Chondrocyte (in vitro differentiated cells): Measurements from ENCODE around the gene REM2. TPM values are rescaled to one million over a fixed set of nuclear protein-coding genes. Genes with fewer than 3 reads are reported as not detected.

Source experiments
- DNase-seq: peaks from one replicate; pipeline ENCODE4 v3.0.0; 2021; ENCODE audit warnings: mixed read lengths, low spot score
- H3K27ac Mint-ChIP-seq: one replicate; pipeline ENCODE4 v1.8.0; 2021; ENCODE audit warnings: mild to moderate bottlenecking, moderate library complexity, mixed read lengths; ENCODE audit not compliant: unreplicated experiment
- H3K27me3 Mint-ChIP-seq: 2 replicates; pipeline ENCODE4 v1.8.0; 2021; ENCODE audit warnings: low read depth, mixed read lengths
- H3K36me3 Mint-ChIP-seq: 2 replicates; pipeline ENCODE4 v1.8.0; 2021; ENCODE audit warnings: low read depth, mixed read lengths
- H3K4me1 Mint-ChIP-seq: 2 replicates; pipeline ENCODE4 v1.8.0; 2021; ENCODE audit warnings: low read depth, mild to moderate bottlenecking, mixed read lengths
- H3K4me3 Mint-ChIP-seq: one replicate; pipeline ENCODE4 v1.8.0; 2021; ENCODE audit warnings: mild to moderate bottlenecking, moderate library complexity, mixed read lengths; ENCODE audit not compliant: unreplicated experiment
- H3K9me3 Mint-ChIP-seq: 2 replicates; pipeline ENCODE4 v1.8.0; 2021; ENCODE audit warnings: low read depth, mixed read lengths
- total RNA-seq: library from RNA; stranded (reverse); gene quantifications from 3 replicates; pipeline ENCODE4 v1.2.1, GENCODE V29; 2021
- TF ChIP-seq, protein P1 (sequence below): fragments of 200-600 bp; sonication (generic); IDR thresholded peaks from 2 replicates; pipeline ENCODE4 v1.5.0; 2021; ENCODE audit warnings: antibody characterized with exemption, mild to moderate bottlenecking, moderate library complexity

REM2 gene
- total RNA-seq, 1 donor from 2014 or later: 0.10 TPM

DNA sequence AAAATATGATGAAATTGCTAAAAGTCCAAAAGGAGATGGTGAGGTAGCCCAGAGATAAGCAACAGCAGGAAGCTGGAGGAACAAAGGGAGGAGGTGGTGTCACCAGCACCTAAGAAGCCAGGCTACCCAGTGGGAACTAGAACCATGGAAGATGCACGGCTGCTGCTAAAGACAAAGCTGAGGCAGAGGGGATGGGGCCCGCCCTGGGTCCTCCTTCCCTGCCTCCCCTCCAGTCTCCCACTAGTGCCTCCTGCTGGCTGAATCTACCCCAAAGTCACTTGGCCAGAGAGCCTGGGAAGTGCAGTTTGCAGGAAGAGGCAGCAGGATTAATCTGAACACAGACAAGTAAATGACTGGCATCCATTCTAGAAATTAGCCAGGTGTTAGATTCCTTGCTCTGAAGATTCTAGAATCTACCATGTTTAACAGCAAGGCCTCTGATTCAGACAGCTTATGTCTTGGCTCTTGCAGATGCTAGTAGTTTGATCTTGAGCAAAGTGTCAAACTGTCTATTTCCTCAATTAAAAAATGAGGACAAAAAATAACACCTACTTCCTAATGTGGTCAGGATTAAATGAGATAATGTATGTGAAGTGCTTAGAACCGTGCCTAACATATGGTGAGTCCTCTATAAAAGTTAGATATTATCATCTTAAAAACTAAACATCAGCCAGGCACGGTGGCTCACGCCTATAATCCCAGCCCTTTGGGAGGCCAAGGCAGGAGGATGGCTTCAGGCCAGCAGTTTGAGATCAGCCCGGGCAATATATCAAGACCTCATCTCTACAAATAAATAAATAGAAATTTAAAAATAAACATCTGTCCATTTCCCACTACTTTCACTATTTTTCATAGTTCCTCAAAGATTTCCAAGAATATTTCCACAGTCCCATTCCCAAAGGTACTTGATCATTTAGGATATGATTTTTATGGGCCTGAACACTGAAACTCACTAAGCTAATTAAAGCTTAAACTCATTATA, 17.3 kb upstream of the REM2 start:
- H3K27ac Mint-ChIP-seq: no peak overlapping the region

DNA sequence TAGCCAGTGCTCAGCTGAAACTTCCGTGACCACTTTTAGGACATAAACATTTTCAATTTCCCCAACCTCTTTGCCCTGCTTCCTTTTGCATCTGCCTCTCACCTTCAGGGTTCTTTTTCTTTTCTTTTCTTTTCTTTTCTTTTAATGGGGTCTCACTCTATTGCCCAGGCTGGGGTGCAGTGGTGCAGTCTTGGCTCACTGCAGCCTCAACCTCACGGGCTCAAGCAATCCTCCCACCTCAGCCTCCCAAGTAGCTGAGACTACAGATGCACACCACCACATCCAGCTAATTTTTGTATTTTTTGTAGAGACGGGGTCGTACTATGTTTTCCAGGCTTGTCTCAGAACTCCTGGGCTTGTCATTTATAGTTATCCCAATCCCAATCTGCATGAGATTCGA, 16.1 kb upstream of the REM2 start:
- TF ChIP-seq, protein P1, sequence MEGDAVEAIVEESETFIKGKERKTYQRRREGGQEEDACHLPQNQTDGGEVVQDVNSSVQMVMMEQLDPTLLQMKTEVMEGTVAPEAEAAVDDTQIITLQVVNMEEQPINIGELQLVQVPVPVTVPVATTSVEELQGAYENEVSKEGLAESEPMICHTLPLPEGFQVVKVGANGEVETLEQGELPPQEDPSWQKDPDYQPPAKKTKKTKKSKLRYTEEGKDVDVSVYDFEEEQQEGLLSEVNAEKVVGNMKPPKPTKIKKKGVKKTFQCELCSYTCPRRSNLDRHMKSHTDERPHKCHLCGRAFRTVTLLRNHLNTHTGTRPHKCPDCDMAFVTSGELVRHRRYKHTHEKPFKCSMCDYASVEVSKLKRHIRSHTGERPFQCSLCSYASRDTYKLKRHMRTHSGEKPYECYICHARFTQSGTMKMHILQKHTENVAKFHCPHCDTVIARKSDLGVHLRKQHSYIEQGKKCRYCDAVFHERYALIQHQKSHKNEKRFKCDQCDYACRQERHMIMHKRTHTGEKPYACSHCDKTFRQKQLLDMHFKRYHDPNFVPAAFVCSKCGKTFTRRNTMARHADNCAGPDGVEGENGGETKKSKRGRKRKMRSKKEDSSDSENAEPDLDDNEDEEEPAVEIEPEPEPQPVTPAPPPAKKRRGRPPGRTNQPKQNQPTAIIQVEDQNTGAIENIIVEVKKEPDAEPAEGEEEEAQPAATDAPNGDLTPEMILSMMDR: no peak
- Mint-ChIP-seq H3K36me3 (no peaks in the 10 kb centered on the region), H3K4me3 (no peak overlapping the region)

More for the DNA sequence above, 17.3 kb upstream of the REM2 start:
- no peaks in the 10 kb centered on the region for H3K36me3 Mint-ChIP-seq
- no peak overlapping the region for H3K4me3 Mint-ChIP-seq
- H3K4me1 Mint-ChIP-seq: peaks cover 5% of the 10 kb centered on the region
- H3K27me3 Mint-ChIP-seq: no peaks in the 10 kb centered on the region
- TF ChIP-seq, protein P1: peak; percentile 50
- DNase-seq: no peak
- H3K9me3 Mint-ChIP-seq: no peaks in the 10 kb centered on the region

DNA sequence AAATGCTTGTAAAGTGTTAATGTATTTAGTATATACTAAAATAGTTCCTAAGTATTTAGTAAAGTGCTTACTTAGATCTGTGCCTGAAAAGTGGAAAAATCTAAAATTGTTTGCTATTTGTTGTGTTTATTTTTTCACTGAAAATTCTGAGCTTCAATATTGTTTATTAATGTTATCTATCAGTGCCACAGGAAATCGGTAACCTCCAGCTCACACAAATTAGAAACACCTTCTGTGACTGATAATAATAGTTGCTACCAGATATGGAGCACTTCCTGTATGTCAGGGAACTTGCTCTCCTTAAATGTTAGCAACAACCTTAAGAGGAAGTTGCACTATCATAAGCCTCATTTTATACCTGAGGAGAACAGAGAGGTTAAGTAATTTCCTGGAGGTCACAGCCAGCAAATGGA, 12.2 kb upstream of the REM2 start:
- H3K9me3 Mint-ChIP-seq: no peaks in the 10 kb centered on the region
- TF ChIP-seq, protein P1: no peak
- no peak for DNase-seq
- peaks cover 25% of the 10 kb centered on the region for H3K4me1 Mint-ChIP-seq
- H3K27me3 Mint-ChIP-seq: no peaks in the 10 kb centered on the region
- H3K36me3 Mint-ChIP-seq: peaks cover 14% of the 10 kb centered on the region
- H3K27ac Mint-ChIP-seq: peak overlapping the region; percentile 97
- peak overlapping the region; percentile 87 for H3K4me3 Mint-ChIP-seq

More for the DNA sequence above, 16.1 kb upstream of the REM2 start:
- Mint-ChIP-seq H3K27ac (no peak overlapping the region), H3K27me3 (no peaks in the 10 kb centered on the region), H3K4me1 (peaks cover 9% of the 10 kb centered on the region), H3K9me3 (no peaks in the 10 kb centered on the region)
- DNase-seq: no peak

DNA sequence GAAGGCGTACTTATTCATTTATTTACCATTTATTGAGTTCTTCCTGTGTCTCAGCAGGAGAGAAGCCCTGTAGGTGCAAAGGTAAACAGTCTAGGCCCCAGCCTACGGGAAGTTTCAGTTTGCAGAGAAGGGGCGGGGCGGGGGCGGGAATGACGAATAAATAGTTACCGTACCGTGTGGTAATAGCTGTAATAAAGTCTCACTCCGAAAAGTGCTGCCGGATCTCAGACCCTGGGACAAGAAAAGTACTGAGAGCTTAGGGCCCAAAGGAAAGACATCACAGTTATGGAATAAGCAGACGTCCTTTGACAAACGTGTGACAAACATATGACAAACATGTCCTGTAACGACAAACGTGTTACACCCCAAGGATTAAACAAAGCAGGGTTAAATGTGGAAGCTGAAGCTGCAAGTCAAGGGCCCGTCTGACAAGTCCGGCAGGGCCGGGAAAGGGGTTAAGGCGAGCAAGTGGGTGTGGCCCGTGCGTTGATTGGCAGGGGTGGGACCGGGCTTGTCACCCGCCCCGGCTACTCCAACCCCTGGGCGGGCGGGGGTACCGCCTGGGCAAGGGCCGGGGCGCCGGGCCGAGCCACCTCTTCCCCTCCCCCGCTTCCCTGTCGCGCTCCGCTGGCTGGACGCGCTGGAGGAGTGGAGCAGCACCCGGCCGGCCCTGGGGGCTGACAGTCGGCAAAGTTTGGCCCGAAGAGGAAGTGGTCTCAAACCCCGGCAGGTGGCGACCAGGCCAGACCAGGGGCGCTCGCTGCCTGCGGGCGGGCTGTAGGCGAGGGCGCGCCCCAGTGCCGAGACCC, 11.6 kb upstream of the REM2 start, which contains the start of gene LRP10:
TSS of gene LRP10 (plus strand) at position 517 of the 809 bp plus-strand sequence. CDS start 564 bp downstream, outside the sequence.
- peaks cover 20% of the 10 kb centered on the region for H3K36me3 Mint-ChIP-seq
- peaks cover 25% of the 10 kb centered on the region for H3K4me1 Mint-ChIP-seq
- H3K4me3 Mint-ChIP-seq: peak within 1 kb of the TSS; percentile 87

More for the DNA sequence above, 11.6 kb upstream of the REM2 start, which contains the start of gene LRP10:
- TF ChIP-seq, protein P1: peak; percentile 22
- peak within 1 kb of the TSS; percentile 97 for H3K27ac Mint-ChIP-seq
- DNase-seq: no peak
- no peaks in the 10 kb centered on the region for H3K27me3 Mint-ChIP-seq
- H3K9me3 Mint-ChIP-seq: no peaks in the 10 kb centered on the region
